ENCODE data around the gene GCAT.

- no peak for TF ChIP-seq POLR2A (IDR thresholded peaks at IDR 0.05)
- no peak for TF ChIP-seq CTCF (IDR thresholded peaks at IDR 0.05)
Observed at GRCh38 chr22:37812869-37813678, 5.3 kb downstream of the GCAT start.

Measured in ovary (tissue), 3 donors.